Nephron progenitor cell (in vitro differentiated cells): ENCODE measurements around the gene BAG2.
A peak's percentile ranks its signal among the peaks of the same experiment; 100 is the strongest.

ENCODE experiments used
- DNase-seq: peaks from one replicate; pipeline ENCODE4 v3.0.0; 2021
- H3K27ac Mint-ChIP-seq: 2 replicates; pipeline ENCODE4 v1.8.0; 2021; ENCODE audit warnings: mild to moderate bottlenecking, moderate library complexity, mixed read lengths
- H3K27me3 Mint-ChIP-seq: 2 replicates; pipeline ENCODE4 v1.8.0; 2021; ENCODE audit warnings: mild to moderate bottlenecking, low read depth, mixed read lengths; ENCODE audit not compliant: poor library complexity
- H3K36me3 Mint-ChIP-seq: 2 replicates; pipeline ENCODE4 v1.8.0; 2021; ENCODE audit warnings: low read depth, mixed read lengths
- H3K4me1 Mint-ChIP-seq: 2 replicates; pipeline ENCODE4 v1.8.0; 2021; ENCODE audit warnings: mixed read lengths
- H3K4me3 Mint-ChIP-seq: 2 replicates; pipeline ENCODE4 v1.8.0; 2021; ENCODE audit warnings: mild to moderate bottlenecking, moderate library complexity, mixed read lengths
- H3K9me3 Mint-ChIP-seq: 2 replicates; pipeline ENCODE4 v1.8.0; 2021; ENCODE audit warnings: mild to moderate bottlenecking, moderate library complexity, mixed read lengths
- CTCF ChIP-seq: fragments of 200-600 bp; sonication (generic); IDR thresholded peaks from 2 replicates; pipeline ENCODE4 v1.5.0; 2021; ENCODE audit warnings: antibody characterized with exemption

Gene BAG2

GRCh38 chr6:57172136-57173055, at the start of gene BAG2:
Gene BAG2, plus strand, starts transcription at chr6:57172326. Its CDS starts 372 bp downstream, at chr6:57172698.
- Mint-ChIP-seq H3K27me3 (peaks cover 4% of the 10 kb centered on the region), H3K4me3 (peak within 1 kb of the TSS; percentile 89)

GRCh38 chr6:57123111-57123510, 49.0 kb upstream of the BAG2 start:
- TF ChIP-seq CTCF: no peak
- Mint-ChIP-seq H3K4me3 (no peak overlapping the region), H3K27ac (no peak overlapping the region), H3K4me1 (no peaks in the 10 kb centered on the region), H3K27me3 (no peaks in the 10 kb centered on the region), H3K9me3 (peaks cover 38% of the 10 kb centered on the region), H3K36me3 (peaks cover 66% of the 10 kb centered on the region)
- DNase-seq: no peak

More at GRCh38 chr6:57172136-57173055, at the start of gene BAG2:
- peak within 1 kb of the TSS; percentile 96 for H3K27ac Mint-ChIP-seq
- no peak for TF ChIP-seq CTCF
- H3K4me1 Mint-ChIP-seq: peaks cover 30% of the 10 kb centered on the region
- H3K9me3 Mint-ChIP-seq: no peaks in the 10 kb centered on the region
- peak; percentile 84 for DNase-seq
- peaks cover 11% of the 10 kb centered on the region for H3K36me3 Mint-ChIP-seq

GRCh38 chr6:57127763-57128162, 44.4 kb upstream of the BAG2 start:
- no peak overlapping the region for H3K27ac Mint-ChIP-seq
- peaks cover 3% of the 10 kb centered on the region for H3K9me3 Mint-ChIP-seq
- TF ChIP-seq CTCF: no peak
- DNase-seq: no peak
- H3K36me3 Mint-ChIP-seq: peaks cover 19% of the 10 kb centered on the region
- no peak overlapping the region for H3K4me3 Mint-ChIP-seq
- no peaks in the 10 kb centered on the region for H3K4me1 Mint-ChIP-seq
- no peaks in the 10 kb centered on the region for H3K27me3 Mint-ChIP-seq

- Mint-ChIP-seq H3K4me3 (no peak overlapping the region), H3K36me3 (peaks cover 21% of the 10 kb centered on the region), H3K27ac (no peak overlapping the region), H3K9me3 (no peaks in the 10 kb centered on the region), H3K27me3 (no peaks in the 10 kb centered on the region), H3K4me1 (no peaks in the 10 kb centered on the region)
- TF ChIP-seq CTCF: no peak
- DNase-seq: no peak
Measured at GRCh38 chr6:57130661-57131177, 41.4 kb upstream of the BAG2 start.

- H3K27me3 Mint-ChIP-seq: no peaks in the 10 kb centered on the region
Measured at GRCh38 chr6:57134954-57135353, 37.2 kb upstream of the BAG2 start.

More at GRCh38 chr6:57134954-57135353, 37.2 kb upstream of the BAG2 start:
- DNase-seq: no peak
- Mint-ChIP-seq H3K36me3 (peaks cover 42% of the 10 kb centered on the region), H3K4me3 (no peak overlapping the region), H3K9me3 (no peaks in the 10 kb centered on the region), H3K4me1 (no peaks in the 10 kb centered on the region), H3K27ac (no peak overlapping the region)
- no peak for TF ChIP-seq CTCF
